A673 (cell line): ENCODE measurements around the gene IL2.

ENCODE experiments used
- EZH2 ChIP-seq: fragments of 200-600 bp; sonication (generic); IDR thresholded peaks from 2 replicates; pipeline ENCODE4 v1.6.1; 2017; ENCODE audit warnings: borderline replicate concordance, low read depth, mild to moderate bottlenecking, mixed read lengths, antibody characterized with exemption, low read length; ENCODE audit not compliant: poor library complexity, severe bottlenecking
- TF ChIP-seq, protein P1 (sequence below): fragments of 300-800, 200-600 bp; sonication (generic); conservative IDR thresholded peaks from 2 replicates; pipeline ENCODE4 v1.5.1; 2017; ENCODE audit warnings: low read depth, mild to moderate bottlenecking, antibody characterized with exemption, low read length, moderate library complexity, mixed read lengths

DNA sequence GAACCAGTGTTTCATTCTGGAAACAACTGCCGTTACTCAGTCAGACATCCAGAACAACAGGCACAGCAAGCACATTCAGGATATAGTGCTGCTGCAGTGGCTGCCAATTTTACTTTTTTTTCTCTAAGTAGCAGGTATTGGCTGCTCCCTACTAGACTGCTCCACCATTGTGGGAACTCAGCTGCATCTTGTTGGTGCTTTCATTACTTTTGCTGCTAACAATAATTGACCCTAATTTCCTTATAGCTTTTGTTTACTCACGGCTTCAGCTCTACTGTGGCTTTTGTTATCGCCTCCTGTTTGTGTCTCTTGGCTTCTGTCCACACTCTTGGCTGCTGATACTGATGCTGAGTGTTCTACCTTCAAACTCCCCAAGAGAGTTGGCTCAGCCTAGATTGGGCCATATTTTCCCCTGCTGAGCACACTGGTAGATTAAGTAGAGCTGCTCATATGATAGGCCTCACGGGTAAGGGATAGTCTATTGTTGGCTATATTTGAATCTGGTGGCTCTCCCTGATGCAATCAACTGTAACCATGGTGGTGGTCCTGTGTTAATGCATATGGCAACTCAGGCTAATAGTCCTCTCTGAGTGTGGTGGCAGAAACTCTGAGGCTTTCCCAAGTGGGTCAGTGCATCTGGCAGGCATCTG, 44.5 kb upstream of the IL2 start:
- TF ChIP-seq, protein P1, sequence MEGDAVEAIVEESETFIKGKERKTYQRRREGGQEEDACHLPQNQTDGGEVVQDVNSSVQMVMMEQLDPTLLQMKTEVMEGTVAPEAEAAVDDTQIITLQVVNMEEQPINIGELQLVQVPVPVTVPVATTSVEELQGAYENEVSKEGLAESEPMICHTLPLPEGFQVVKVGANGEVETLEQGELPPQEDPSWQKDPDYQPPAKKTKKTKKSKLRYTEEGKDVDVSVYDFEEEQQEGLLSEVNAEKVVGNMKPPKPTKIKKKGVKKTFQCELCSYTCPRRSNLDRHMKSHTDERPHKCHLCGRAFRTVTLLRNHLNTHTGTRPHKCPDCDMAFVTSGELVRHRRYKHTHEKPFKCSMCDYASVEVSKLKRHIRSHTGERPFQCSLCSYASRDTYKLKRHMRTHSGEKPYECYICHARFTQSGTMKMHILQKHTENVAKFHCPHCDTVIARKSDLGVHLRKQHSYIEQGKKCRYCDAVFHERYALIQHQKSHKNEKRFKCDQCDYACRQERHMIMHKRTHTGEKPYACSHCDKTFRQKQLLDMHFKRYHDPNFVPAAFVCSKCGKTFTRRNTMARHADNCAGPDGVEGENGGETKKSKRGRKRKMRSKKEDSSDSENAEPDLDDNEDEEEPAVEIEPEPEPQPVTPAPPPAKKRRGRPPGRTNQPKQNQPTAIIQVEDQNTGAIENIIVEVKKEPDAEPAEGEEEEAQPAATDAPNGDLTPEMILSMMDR = no peak
- no peak for TF ChIP-seq EZH2
